Subcutaneous abdominal adipose tissue (tissue), 5 donors: ENCODE measurements around the gene PPP1R1A.

ENCODE experiments used
- H3K27ac ChIP-seq: one replicate; pipeline ENCODE4 v1.7.0; 2013; ENCODE audit warnings: low read depth, mild to moderate bottlenecking, inconsistent platforms, low read length, moderate library complexity
- H3K27me3 ChIP-seq, 5 donors: one replicate each; pipeline ENCODE4 v1.7.0; 2013; ENCODE audit warnings: low read length in 5 of 5, inconsistent platforms in 1 of 5; ENCODE audit not compliant: control insufficient read depth in 5 of 5, insufficient read depth in 4 of 5
- H3K36me3 ChIP-seq, 5 donors: one replicate each; pipeline ENCODE4 v1.7.0; 2013; ENCODE audit warnings: low read length in 5 of 5; ENCODE audit not compliant: control insufficient read depth in 5 of 5, insufficient read depth in 5 of 5
- H3K4me1 ChIP-seq, 5 donors: one replicate each; pipeline ENCODE4 v1.7.0; 2013; ENCODE audit warnings: low read length in 5 of 5, mild to moderate bottlenecking in 3 of 5, moderate library complexity in 1 of 5; ENCODE audit not compliant: control insufficient read depth in 5 of 5, insufficient read depth in 5 of 5
- H3K4me3 ChIP-seq, 5 donors: one replicate each; pipeline ENCODE4 v1.7.0; 2013; ENCODE audit warnings: low read length in 5 of 5, low read depth in 1 of 5
- H3K9ac ChIP-seq, 5 donors: one replicate each; pipeline ENCODE4 v1.7.0; 2013; ENCODE audit warnings: low read length in 5 of 5, mild to moderate bottlenecking in 4 of 5, moderate library complexity in 3 of 5
- H3K9me3 ChIP-seq, 5 donors: one replicate each; pipeline ENCODE4 v1.7.0; 2013; ENCODE audit warnings: low read length in 5 of 5; ENCODE audit not compliant: control insufficient read depth in 5 of 5
- donor health status: healthy.
- donor health status: healthy.
- donor health status: healthy.
- donor health status: healthy.
- donor health status: healthy.

Gene PPP1R1A

DNA sequence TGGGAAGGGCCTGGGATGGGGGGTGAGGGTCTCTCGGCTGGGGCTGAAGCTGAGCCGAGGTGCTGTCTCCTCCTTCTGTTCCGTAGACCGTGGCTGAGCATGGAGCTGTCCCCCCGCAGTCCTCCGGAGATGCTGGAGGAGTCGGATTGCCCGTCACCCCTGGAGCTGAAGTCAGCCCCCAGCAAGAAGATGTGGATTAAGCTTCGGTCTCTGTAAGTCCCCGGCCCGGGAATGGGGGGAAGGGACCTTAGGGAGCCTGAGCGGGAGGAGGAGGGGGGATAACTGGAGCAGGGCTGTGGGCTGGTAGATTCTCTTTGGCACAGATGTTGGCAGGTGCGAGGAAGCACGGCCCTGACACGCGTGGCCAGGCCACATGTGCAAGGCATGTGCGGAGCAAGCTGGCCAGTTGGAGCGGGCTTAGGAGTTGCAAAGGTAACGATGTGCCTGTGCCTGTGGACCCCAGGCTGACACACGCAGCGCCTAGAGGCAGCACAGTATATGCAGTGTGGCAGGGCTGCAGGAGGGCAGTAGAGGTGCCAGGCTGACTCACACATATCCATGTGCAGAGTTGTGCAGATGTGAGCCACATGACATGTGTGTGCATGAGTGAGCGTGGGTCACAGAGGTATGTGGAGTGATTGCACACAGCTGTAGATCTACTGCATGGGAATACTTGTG is 38.5 kb downstream of the PPP1R1A start:
- H3K9ac ChIP-seq, result peak overlapping the region in 2 of 5 donors; percentile 46 to 49
- H3K36me3 ChIP-seq, result no peaks in the 10 kb centered on the region
- peaks cover 0 to 9% (median 6%) of the 10 kb centered on the region in 5 donors for H3K27me3 ChIP-seq
- no peak overlapping the region for H3K27ac ChIP-seq
- no peaks in the 10 kb centered on the region for H3K9me3 ChIP-seq
- peaks cover 3 to 17% (median 16%) of the 10 kb centered on the region in 5 donors for H3K4me1 ChIP-seq
- peak overlapping the region; percentile 56 to 70 (median 61) for H3K4me3 ChIP-seq

DNA sequence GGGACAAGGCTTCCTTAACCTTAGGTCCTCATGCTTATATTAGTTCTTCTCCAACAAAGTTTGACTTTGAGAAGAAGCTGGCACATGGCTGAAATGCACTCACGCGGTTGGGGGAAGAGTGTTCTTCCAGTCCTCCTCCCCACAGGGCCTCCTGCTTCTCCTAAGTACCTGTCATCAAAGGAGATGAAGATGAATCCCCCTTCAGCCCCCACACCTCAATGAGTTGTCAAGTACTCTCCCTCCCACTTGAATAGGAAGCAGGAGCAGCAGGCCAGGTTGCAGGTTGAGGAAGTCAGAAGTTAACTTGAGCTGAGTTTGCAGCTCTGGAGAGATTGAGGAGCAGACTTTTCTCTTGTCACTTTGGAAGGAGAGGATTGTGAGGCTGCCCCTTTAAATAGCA is 41.9 kb downstream of the PPP1R1A start:
- Histone ChIP-seq H3K9me3 (no peaks in the 10 kb centered on the region), H3K36me3 (peaks cover 0 to 7% (median 5%) of the 10 kb centered on the region in 5 donors), H3K4me1 (peaks cover 3 to 17% (median 16%) of the 10 kb centered on the region in 5 donors), H3K27ac (no peak overlapping the region), H3K4me3 (no peak overlapping the region), H3K27me3 (peaks cover 0 to 9% (median 3%) of the 10 kb centered on the region in 5 donors), H3K9ac (no peak overlapping the region)

DNA sequence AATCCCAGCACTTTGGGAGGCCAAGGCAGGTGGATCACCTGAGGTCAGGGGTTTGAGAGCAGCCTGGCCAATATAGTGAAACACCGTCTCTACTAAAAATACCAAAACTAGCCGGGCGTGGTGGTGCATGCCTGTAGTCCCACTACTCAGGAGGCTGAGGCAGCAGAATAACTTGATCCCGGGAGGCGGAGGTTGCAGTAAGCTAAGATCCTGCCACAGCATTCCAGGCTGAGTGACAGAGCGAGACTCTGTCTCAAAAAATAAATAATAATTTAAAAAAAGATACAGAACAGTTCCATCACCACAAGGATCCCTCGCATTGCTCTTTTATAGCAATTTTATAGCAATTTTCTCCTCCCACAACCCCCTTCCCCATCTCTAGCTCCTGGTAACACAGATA is 43.7 kb downstream of the PPP1R1A start:
- no peak overlapping the region for H3K9ac ChIP-seq
- no peaks in the 10 kb centered on the region for H3K9me3 ChIP-seq
- H3K36me3 ChIP-seq, result peaks cover 0 to 19% (median 7%) of the 10 kb centered on the region in 5 donors
- H3K27me3 ChIP-seq, result peaks cover 0 to under 1% (median 0%) of the 10 kb centered on the region in 5 donors
- no peak overlapping the region for H3K4me3 ChIP-seq
- peaks cover 0 to 10% (median 9%) of the 10 kb centered on the region in 5 donors for H3K4me1 ChIP-seq
- no peak overlapping the region for H3K27ac ChIP-seq

DNA sequence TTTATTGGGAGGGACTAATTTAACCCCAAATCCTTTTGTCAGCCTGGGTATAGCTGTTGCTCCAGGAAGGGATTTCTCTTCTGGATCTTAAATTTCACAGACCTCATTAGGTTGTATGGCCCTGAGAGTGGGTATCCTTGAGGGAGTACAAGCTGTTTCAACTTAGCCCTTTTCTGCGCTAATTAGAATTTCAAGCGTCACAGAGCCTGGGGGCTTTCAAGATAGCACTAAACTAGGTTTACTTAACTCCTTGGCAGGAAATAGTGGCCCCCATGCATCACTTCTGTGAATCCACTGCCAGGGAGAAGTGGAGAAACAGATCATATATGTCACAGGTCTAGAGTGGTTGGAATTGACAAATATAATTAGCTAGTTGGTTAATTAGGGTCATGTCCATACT is 44.9 kb downstream of the PPP1R1A start:
- Histone ChIP-seq H3K4me3 (no peak overlapping the region), H3K4me1 (no peaks in the 10 kb centered on the region), H3K27me3 (no peaks in the 10 kb centered on the region), H3K9ac (no peak overlapping the region), H3K27ac (no peak overlapping the region), H3K9me3 (no peaks in the 10 kb centered on the region), H3K36me3 (peaks cover 0 to 20% (median 8%) of the 10 kb centered on the region in 5 donors)

DNA sequence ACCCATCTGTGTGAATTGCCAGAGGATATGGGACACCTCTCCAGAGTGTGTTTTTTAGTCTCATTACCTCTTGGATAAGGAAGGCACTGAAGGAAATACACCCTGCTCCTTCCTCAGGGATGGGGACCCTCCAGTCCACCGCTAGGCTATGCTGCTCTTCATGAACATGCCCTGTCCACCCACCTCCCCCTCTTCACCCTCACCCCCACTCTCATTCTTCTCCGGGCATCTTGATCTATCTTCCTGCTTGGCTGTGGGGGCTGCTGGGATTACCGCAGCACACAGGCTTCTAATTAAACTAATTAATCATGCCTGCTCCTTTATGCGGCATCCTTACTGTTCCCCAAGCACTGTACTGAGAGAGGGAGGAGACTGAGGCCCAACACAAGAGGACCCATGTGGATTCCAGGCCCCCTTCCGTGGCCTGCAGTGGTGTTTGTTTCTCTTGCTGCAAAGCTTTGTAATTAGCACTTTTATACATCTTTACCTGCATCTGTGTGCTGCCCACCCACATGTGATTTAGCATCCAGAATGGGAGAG is 46.6 kb downstream of the PPP1R1A start:
- H3K9ac ChIP-seq, result no peak overlapping the region
- no peaks in the 10 kb centered on the region for H3K9me3 ChIP-seq
- H3K4me1 ChIP-seq, result peaks cover 0 to 4% (median 0%) of the 10 kb centered on the region in 5 donors
- H3K4me3 ChIP-seq, result no peak overlapping the region
- H3K27me3 ChIP-seq, result no peaks in the 10 kb centered on the region
- peaks cover 0 to 26% (median 10%) of the 10 kb centered on the region in 5 donors for H3K36me3 ChIP-seq
- H3K27ac ChIP-seq, result no peak overlapping the region

DNA sequence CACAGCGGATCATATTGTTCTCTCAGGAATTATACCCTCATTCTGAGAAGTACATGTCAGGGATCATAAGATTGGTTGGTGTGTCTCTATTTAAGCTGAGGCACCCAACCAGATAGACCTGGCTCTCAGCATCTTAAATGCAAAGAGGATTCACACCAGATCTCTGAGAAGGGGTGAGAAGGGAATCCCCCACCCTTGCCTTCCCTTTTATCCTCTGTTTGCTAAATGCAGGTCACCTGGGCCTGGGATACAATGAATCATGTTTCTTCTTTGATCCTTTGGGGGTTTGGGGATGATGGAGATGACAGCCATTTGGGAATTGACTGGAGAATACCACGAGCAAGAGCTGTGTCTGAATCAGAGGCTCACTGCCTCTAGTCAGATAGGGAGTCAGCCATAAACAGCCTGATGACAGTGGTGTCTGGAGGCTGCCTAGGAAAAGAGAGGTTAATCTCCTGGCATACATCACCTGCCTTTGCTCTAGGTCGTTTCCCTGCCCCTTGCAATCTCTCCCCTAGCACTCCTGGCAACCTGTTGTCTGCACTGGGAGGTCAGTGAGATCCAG is 50.2 kb downstream of the PPP1R1A start:
- Histone ChIP-seq H3K27ac (no peak overlapping the region), H3K27me3 (no peaks in the 10 kb centered on the region), H3K4me1 (peaks cover 0 to 8% (median 0%) of the 10 kb centered on the region in 5 donors), H3K4me3 (no peak overlapping the region), H3K9me3 (no peaks in the 10 kb centered on the region), H3K9ac (no peak overlapping the region), H3K36me3 (peaks cover 0 to 48% (median 10%) of the 10 kb centered on the region in 5 donors)

DNA sequence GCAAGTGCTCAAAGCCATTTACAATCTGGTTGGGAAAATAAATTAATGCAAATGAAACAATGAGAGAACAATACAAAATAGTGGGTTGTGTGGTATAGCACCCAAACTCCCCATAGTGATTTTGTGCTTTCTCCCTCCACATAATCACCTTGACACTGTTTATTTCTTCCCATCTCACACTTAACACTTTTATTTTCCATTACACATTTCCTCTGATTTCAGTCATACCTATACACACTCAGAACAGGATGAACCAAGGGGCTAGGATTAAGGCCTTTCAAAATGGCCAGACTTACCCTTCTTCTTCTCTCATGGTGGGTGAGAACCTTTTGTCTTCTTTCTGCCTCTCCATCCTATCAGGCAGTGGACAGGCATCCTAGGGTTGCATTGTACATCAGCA is 53.0 kb downstream of the PPP1R1A start:
- Histone ChIP-seq H3K4me3 (no peak overlapping the region), H3K9me3 (no peaks in the 10 kb centered on the region), H3K9ac (no peak overlapping the region), H3K4me1 (peaks cover 0 to 8% (median 0%) of the 10 kb centered on the region in 5 donors), H3K27me3 (no peaks in the 10 kb centered on the region), H3K36me3 (peaks cover 3 to 58% (median 5%) of the 10 kb centered on the region in 5 donors), H3K27ac (no peak overlapping the region)

DNA sequence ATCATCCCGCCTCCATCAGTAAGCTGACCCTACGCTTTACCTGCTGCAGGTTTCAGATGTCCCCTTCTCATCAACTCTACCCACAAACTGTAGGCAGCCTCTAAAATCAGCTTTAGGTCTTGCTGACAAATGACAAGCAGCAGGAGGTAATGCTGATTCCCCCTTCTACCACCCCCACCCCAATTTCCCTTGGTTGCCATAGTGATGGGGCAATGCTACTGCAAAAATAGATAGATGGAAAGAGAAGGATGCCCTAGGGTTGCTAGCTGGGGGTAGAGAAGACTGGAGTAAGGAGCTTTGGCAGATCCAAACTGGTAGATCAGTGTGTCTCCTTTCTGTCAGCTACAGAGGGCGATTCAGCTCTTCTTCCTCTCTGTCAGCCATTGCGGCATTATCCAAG is 58.9 kb downstream of the PPP1R1A start:
- Histone ChIP-seq H3K27ac (no peak overlapping the region), H3K27me3 (no peaks in the 10 kb centered on the region), H3K36me3 (peaks cover 0 to 61% (median 4%) of the 10 kb centered on the region in 5 donors), H3K9me3 (no peaks in the 10 kb centered on the region), H3K9ac (no peak overlapping the region), H3K4me1 (peaks cover 0 to 4% (median 0%) of the 10 kb centered on the region in 5 donors), H3K4me3 (no peak overlapping the region)
